ENCODE results near the gene OTOG. TPM values are rescaled to one million over a fixed set of nuclear protein-coding genes. Genes with fewer than 3 reads are reported as not detected.

OTOG gene
- total and polyA plus RNA-seq, 2 of the 8 experiments (the other 6 are each of a cell fraction or from before 2014, with no cell fraction given) = 0.41 to 1.5 TPM

GRCh38 chr11:17502630-17503029 is 44.4 kb upstream of the OTOG start:
- Histone ChIP-seq H3K4me3 (ENCODE audit: extremely low read depth in 1 of 4, insufficient read depth in 2 of 4, low read depth in 3 of 4, low read length in 4 of 4) (no peak overlapping the region), H3K4ac (replicated peaks; ENCODE audit: insufficient read length, low read depth, low read length) (no peak overlapping the region), H4K20me1 (replicated peaks in 1 of 2; ENCODE audit: control insufficient read depth in 1 of 2, insufficient read depth in 2 of 2, low read length in 2 of 2) (no peaks in the 10 kb centered on the region), H2AK5ac (ENCODE audit: low read depth, low read length) (no peak overlapping the region), H2BK12ac (ENCODE audit: low read depth, low read length) (no peak overlapping the region), H3K36me3 (ENCODE audit: control insufficient read depth in 2 of 4, insufficient read depth in 4 of 4, low read length in 3 of 4) (no peaks in the 10 kb centered on the region), H4K5ac (ENCODE audit: insufficient read length, low read depth, low read length) (no peak overlapping the region), H2BK20ac (ENCODE audit: low read length) (no peak overlapping the region), H3K18ac (ENCODE audit: extremely low read depth, low read length) (no peak overlapping the region), H3K27me3 (replicated peaks in 1 of 4; ENCODE audit: control insufficient read depth in 3 of 4, extremely low read depth in 1 of 4, insufficient read depth in 3 of 4, low read length in 3 of 4) (peaks cover 0 to 2% (median 0%) of the 10 kb centered on the region in 4 experiments; a peak in 3 of 7 replicates), H3K79me2 (ENCODE audit: control insufficient read depth in 1 of 2, insufficient read depth in 2 of 2, low read length in 2 of 2) (no peaks in the 10 kb centered on the region), H3K79me1 (ENCODE audit: low read depth, low read length) (no peaks in the 10 kb centered on the region), H3K4me1 (replicated peaks in 1 of 4; ENCODE audit: control insufficient read depth in 3 of 4, insufficient read depth in 4 of 4, low read length in 3 of 4) (peaks cover 0 to 6% (median 2%) of the 10 kb centered on the region in 4 experiments; a peak in 4 of 7 replicates), H4K91ac (replicated peaks; ENCODE audit: insufficient read length, low read length) (no peak overlapping the region), H2BK15ac (ENCODE audit: low read length) (no peak overlapping the region), H2AFZ (ENCODE audit: low read length) (no peak overlapping the region), H3K56ac (replicated peaks; ENCODE audit: insufficient read length, low read depth, low read length) (no peak overlapping the region), H3K9me3 (ENCODE audit: insufficient read depth in 2 of 2, low read depth in 1 of 2, low read length in 1 of 2) (no peaks in the 10 kb centered on the region), H3K23ac (ENCODE audit: insufficient read length) (no peak overlapping the region), H2BK5ac (ENCODE audit: low read depth, low read length) (no peak overlapping the region), H4K8ac (ENCODE audit: extremely low read depth, insufficient read depth, low read length) (no peak overlapping the region), H3K4me2 (ENCODE audit: insufficient read depth in 1 of 2, low read depth in 2 of 2, low read length in 2 of 2) (no peak overlapping the region), H3K27ac (ENCODE audit: low read depth, low read length) (no peak overlapping the region), H2BK120ac (replicated peaks; ENCODE audit: low read depth, low read length) (no peak overlapping the region), H3K9ac (replicated peaks in 1 of 4; ENCODE audit: extremely low read depth in 1 of 4, low read depth in 3 of 4, low read length in 3 of 4) (no peak overlapping the region), H3K23me2 (ENCODE audit: low read depth, low read length) (no peaks in the 10 kb centered on the region), H3K14ac (ENCODE audit: insufficient read length) (no peak overlapping the region)
- WGBS, 2 experiments (ENCODE audit: extremely low coverage in 1 of 2, insufficient coverage in 1 of 2, insufficient read length in 1 of 2, insufficient replicate concordance in 2 of 2, low coverage in 1 of 2, low lambda C conversion rate in 2 of 2, missing lambda C conversion rate in 1 of 2) = 76% methylated on average over 4 of the region's 4 CpGs; no CpG with 5 or more reads in 1 of the 2 experiments
- DNase-seq (ENCODE audit: low read depth in 1 of 2, low spot score in 2 of 2) (no peak), FAIRE-seq (no peak)
- TF ChIP-seq KDM1A (IDR thresholded peaks at IDR 0.05; ENCODE audit: borderline replicate concordance, low read length) (no peak), SUZ12 (IDR thresholded peaks at IDR 0.05; ENCODE audit: low read length) (no peak), ATF3 (IDR thresholded peaks at IDR 0.05; ENCODE audit: insufficient read depth, low read depth, low read length) (no peak)
- CTCF ChIA-PET (ENCODE audit: partially characterized antibody) = interaction anchor here (0.9 to 44.8 kb wide), 11 partner anchors 10 to 106 kb away, joined by 3 to 1414 read pairs (median 14); partner anchors contain the start of gene KCNJ11
- POLR2A ChIA-PET (ENCODE audit: partially characterized antibody) = interaction anchor here (1.7 kb wide), 1 partner anchor 26 kb away, joined by 4 read pairs; the partner anchor contains the start of gene ABCC8
